ENCODE results near the gene GTF2H4.

DNA sequence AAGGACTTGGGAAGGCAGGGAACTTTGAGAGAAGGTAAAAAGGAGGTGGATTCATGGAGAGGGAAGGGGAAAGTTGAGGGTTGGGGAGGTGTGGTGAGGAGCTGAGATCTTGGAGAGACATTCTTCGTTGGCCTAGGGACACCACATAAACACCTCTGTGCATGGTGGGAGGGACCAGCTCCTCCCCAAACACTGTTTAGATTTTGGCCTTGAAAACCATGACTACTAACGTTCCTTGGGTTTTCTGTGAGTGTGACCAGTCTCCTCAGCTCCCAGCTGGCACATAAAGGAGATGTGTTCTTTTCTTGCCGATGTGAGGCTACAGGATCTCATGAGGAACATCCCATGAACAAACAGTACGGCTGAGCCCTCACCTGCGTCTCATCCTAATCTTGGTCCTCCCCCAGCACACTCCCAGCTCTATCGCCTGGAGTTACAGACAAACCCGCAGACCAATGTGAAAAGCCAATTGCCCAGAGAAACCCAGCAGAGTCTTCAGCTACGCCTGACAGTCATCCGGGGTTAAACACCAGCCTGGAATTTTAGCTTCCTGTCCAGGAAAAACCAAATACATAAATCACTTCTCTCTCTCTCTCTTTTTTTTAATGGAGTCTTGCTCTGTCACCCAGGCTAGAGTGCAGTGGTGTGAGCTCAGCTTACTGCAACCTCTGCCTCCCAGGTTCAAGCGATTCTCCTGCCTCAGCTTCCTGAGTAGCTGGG, 45.7 kb upstream of the GTF2H4 start:
- TF ChIP-seq CTCF (IDR thresholded peaks at IDR 0.05) (no peak), POLR2A (IDR thresholded peaks at IDR 0.05) (no peak), EP300 (IDR thresholded peaks at IDR 0.05) (no peak), POLR2AphosphoS5 (IDR thresholded peaks at IDR 0.05) (no peak)
